Peyer's patch (tissue), 4 donors: ENCODE data around the gene C1QTNF9.

ENCODE experiments used
- CTCF ChIP-seq, 6 experiments: fragments of 450-650 bp in 4 of 6; fragments of 200-600 bp in 2 of 6; sonication (generic) in 1 of 6; IDR thresholded peaks; one replicate each; pipeline ENCODE4 v1.5.1; 2017 to 2019; ENCODE audit warnings: antibody characterized with exemption in 6 of 6, mild to moderate bottlenecking in 3 of 6, moderate library complexity in 1 of 6
- POLR2A ChIP-seq, 2 donors: fragments of 450-650 bp; IDR thresholded peaks; one replicate each; pipeline ENCODE4 v1.5.1; 2017; ENCODE audit warnings: antibody characterized with exemption in 2 of 2, mild to moderate bottlenecking in 2 of 2, moderate library complexity in 2 of 2

GRCh38 chr13:24351423-24351822 lies 42.0 kb downstream of the C1QTNF9 start:
- no peak for TF ChIP-seq CTCF (IDR thresholded peaks at IDR 0.05)
- no peak for TF ChIP-seq POLR2A (IDR thresholded peaks at IDR 0.05)
